ENCODE data around the gene PEPD. TPM values are rescaled to one million over a fixed set of nuclear protein-coding genes. Genes with fewer than 3 reads are reported as not detected.
"Not testable (repeated sequence)": the region's sequence is repeated elsewhere in the genome, so short reads cannot be mapped to it uniquely, and the experiment has no call there.

PEPD gene
- total RNA-seq, 1 donor from 2014 or later = 24.0 TPM

- H3K27ac ChIP-seq (ENCODE audit: low read depth, low read length) = no peak overlapping the region
- H3K4me1 ChIP-seq (ENCODE audit: control insufficient read depth in 3 of 3, insufficient read depth in 3 of 3, low read length in 3 of 3) = peaks cover 0 to 6% (median 5%) of the 10 kb centered on the region in 3 donors
- H3K9ac ChIP-seq (ENCODE audit: low read depth in 1 of 3, low read length in 3 of 3) = no peak overlapping the region
- H3K36me3 ChIP-seq (ENCODE audit: control insufficient read depth in 3 of 3, insufficient read depth in 3 of 3, low read length in 3 of 3) = no peaks in the 10 kb centered on the region
- no peak overlapping the region for H3K4me3 ChIP-seq (ENCODE audit: low read length in 3 of 3)
- peaks cover 12 to 43% (median 29%) of the 10 kb centered on the region in 3 donors for H3K27me3 ChIP-seq (ENCODE audit: control insufficient read depth in 3 of 3, insufficient read depth in 3 of 3, low read length in 3 of 3)
- H3K9me3 ChIP-seq (ENCODE audit: control insufficient read depth in 3 of 3, low read length in 3 of 3) = no peaks in the 10 kb centered on the region
Observed at GRCh38 chr19:33557720-33558119, 36.1 kb upstream of the PEPD start.

GRCh38 chr19:33557196-33557595, 35.6 kb upstream of the PEPD start:
- Histone ChIP-seq H3K27me3 (ENCODE audit: control insufficient read depth in 3 of 3, insufficient read depth in 3 of 3, low read length in 3 of 3) (peaks cover 12 to 41% (median 25%) of the 10 kb centered on the region in 3 donors), H3K9me3 (ENCODE audit: control insufficient read depth in 3 of 3, low read length in 3 of 3) (no peaks in the 10 kb centered on the region), H3K27ac (ENCODE audit: low read depth, low read length) (no peak overlapping the region), H3K9ac (ENCODE audit: low read depth in 1 of 3, low read length in 3 of 3) (no peak overlapping the region), H3K4me3 (ENCODE audit: low read length in 3 of 3) (no peak overlapping the region), H3K36me3 (ENCODE audit: control insufficient read depth in 3 of 3, insufficient read depth in 3 of 3, low read length in 3 of 3) (no peaks in the 10 kb centered on the region), H3K4me1 (ENCODE audit: control insufficient read depth in 3 of 3, insufficient read depth in 3 of 3, low read length in 3 of 3) (peaks cover 0 to 6% (median 5%) of the 10 kb centered on the region in 3 donors)

GRCh38 chr19:33556261-33556660, 34.7 kb upstream of the PEPD start:
- Histone ChIP-seq H3K4me1 (ENCODE audit: control insufficient read depth in 3 of 3, insufficient read depth in 3 of 3, low read length in 3 of 3) (peaks cover 0 to 6% (median 5%) of the 10 kb centered on the region in 3 donors), H3K27ac (ENCODE audit: low read depth, low read length) (no peak overlapping the region), H3K4me3 (ENCODE audit: low read length in 3 of 3) (no peak overlapping the region), H3K36me3 (ENCODE audit: control insufficient read depth in 3 of 3, insufficient read depth in 3 of 3, low read length in 3 of 3) (no peaks in the 10 kb centered on the region), H3K9me3 (ENCODE audit: control insufficient read depth in 3 of 3, low read length in 3 of 3) (no peaks in the 10 kb centered on the region), H3K27me3 (ENCODE audit: control insufficient read depth in 3 of 3, insufficient read depth in 3 of 3, low read length in 3 of 3) (peaks cover 12 to 40% (median 24%) of the 10 kb centered on the region in 3 donors), H3K9ac (ENCODE audit: low read depth in 1 of 3, low read length in 3 of 3) (no peak overlapping the region)

- H3K36me3 ChIP-seq (ENCODE audit: control insufficient read depth in 3 of 3, insufficient read depth in 3 of 3, low read length in 3 of 3); H3K9me3 ChIP-seq (ENCODE audit: control insufficient read depth in 3 of 3, low read length in 3 of 3); H3K27ac ChIP-seq (ENCODE audit: low read depth, low read length); H3K4me1 ChIP-seq (ENCODE audit: control insufficient read depth in 3 of 3, insufficient read depth in 3 of 3, low read length in 3 of 3); H3K4me3 ChIP-seq (ENCODE audit: low read length in 3 of 3); H3K9ac ChIP-seq (ENCODE audit: low read depth in 1 of 3, low read length in 3 of 3): not testable (repeated sequence)
- peaks cover 9 to 37% (median 25%) of the 10 kb centered on the region in 3 donors for H3K27me3 ChIP-seq (ENCODE audit: control insufficient read depth in 3 of 3, insufficient read depth in 3 of 3, low read length in 3 of 3)
Observed at GRCh38 chr19:33555726-33556125, 34.1 kb upstream of the PEPD start.

GRCh38 chr19:33554821-33555220, 33.2 kb upstream of the PEPD start:
- Histone ChIP-seq H3K9ac (ENCODE audit: low read depth in 1 of 3, low read length in 3 of 3) (no peak overlapping the region), H3K4me3 (ENCODE audit: low read length in 3 of 3) (no peak overlapping the region), H3K36me3 (ENCODE audit: control insufficient read depth in 3 of 3, insufficient read depth in 3 of 3, low read length in 3 of 3) (no peaks in the 10 kb centered on the region), H3K27ac (ENCODE audit: low read depth, low read length) (no peak overlapping the region), H3K4me1 (ENCODE audit: control insufficient read depth in 3 of 3, insufficient read depth in 3 of 3, low read length in 3 of 3) (peaks cover 0 to 6% (median 5%) of the 10 kb centered on the region in 3 donors), H3K27me3 (ENCODE audit: control insufficient read depth in 3 of 3, insufficient read depth in 3 of 3, low read length in 3 of 3) (peaks cover 9 to 30% (median 19%) of the 10 kb centered on the region in 3 donors), H3K9me3 (ENCODE audit: control insufficient read depth in 3 of 3, low read length in 3 of 3) (no peaks in the 10 kb centered on the region)

- peaks cover 0 to 6% (median 5%) of the 10 kb centered on the region in 3 donors for H3K4me1 ChIP-seq (ENCODE audit: control insufficient read depth in 3 of 3, insufficient read depth in 3 of 3, low read length in 3 of 3)
- H3K9ac ChIP-seq (ENCODE audit: low read depth in 1 of 3, low read length in 3 of 3) = no peak overlapping the region
- H3K27ac ChIP-seq (ENCODE audit: low read depth, low read length) = no peak overlapping the region
- H3K9me3 ChIP-seq (ENCODE audit: control insufficient read depth in 3 of 3, low read length in 3 of 3) = no peaks in the 10 kb centered on the region
- no peaks in the 10 kb centered on the region for H3K36me3 ChIP-seq (ENCODE audit: control insufficient read depth in 3 of 3, insufficient read depth in 3 of 3, low read length in 3 of 3)
- H3K27me3 ChIP-seq (ENCODE audit: control insufficient read depth in 3 of 3, insufficient read depth in 3 of 3, low read length in 3 of 3) = peaks cover 9 to 27% (median 18%) of the 10 kb centered on the region in 3 donors
- H3K4me3 ChIP-seq (ENCODE audit: low read length in 3 of 3) = no peak overlapping the region
Observed at GRCh38 chr19:33554391-33554790, 32.8 kb upstream of the PEPD start.

GRCh38 chr19:33553530-33554310, 32.1 kb upstream of the PEPD start:
- Histone ChIP-seq H3K4me3 (ENCODE audit: low read length in 3 of 3) (no peak overlapping the region), H3K4me1 (ENCODE audit: control insufficient read depth in 3 of 3, insufficient read depth in 3 of 3, low read length in 3 of 3) (peaks cover 0 to 6% (median 5%) of the 10 kb centered on the region in 3 donors), H3K36me3 (ENCODE audit: control insufficient read depth in 3 of 3, insufficient read depth in 3 of 3, low read length in 3 of 3) (no peaks in the 10 kb centered on the region), H3K9me3 (ENCODE audit: control insufficient read depth in 3 of 3, low read length in 3 of 3) (no peaks in the 10 kb centered on the region), H3K27me3 (ENCODE audit: control insufficient read depth in 3 of 3, insufficient read depth in 3 of 3, low read length in 3 of 3) (peaks cover 9 to 20% (median 20%) of the 10 kb centered on the region in 3 donors), H3K9ac (ENCODE audit: low read depth in 1 of 3, low read length in 3 of 3) (no peak overlapping the region), H3K27ac (ENCODE audit: low read depth, low read length) (no peak overlapping the region)

GRCh38 chr19:33552928-33553279, 31.3 kb upstream of the PEPD start:
- no peak overlapping the region for H3K9ac ChIP-seq (ENCODE audit: low read depth in 1 of 3, low read length in 3 of 3)
- no peaks in the 10 kb centered on the region for H3K9me3 ChIP-seq (ENCODE audit: control insufficient read depth in 3 of 3, low read length in 3 of 3)
- H3K4me1 ChIP-seq (ENCODE audit: control insufficient read depth in 3 of 3, insufficient read depth in 3 of 3, low read length in 3 of 3) = peaks cover 0 to 5% (median 3%) of the 10 kb centered on the region in 3 donors
- no peak overlapping the region for H3K4me3 ChIP-seq (ENCODE audit: low read length in 3 of 3)
- H3K27me3 ChIP-seq (ENCODE audit: control insufficient read depth in 3 of 3, insufficient read depth in 3 of 3, low read length in 3 of 3) = peaks cover 7 to 20% (median 13%) of the 10 kb centered on the region in 3 donors
- H3K27ac ChIP-seq (ENCODE audit: low read depth, low read length) = no peak overlapping the region
- H3K36me3 ChIP-seq (ENCODE audit: control insufficient read depth in 3 of 3, insufficient read depth in 3 of 3, low read length in 3 of 3) = no peaks in the 10 kb centered on the region

- peaks cover 6 to 20% (median 12%) of the 10 kb centered on the region in 3 donors for H3K27me3 ChIP-seq (ENCODE audit: control insufficient read depth in 3 of 3, insufficient read depth in 3 of 3, low read length in 3 of 3)
- H3K27ac ChIP-seq (ENCODE audit: low read depth, low read length) = no peak overlapping the region
- no peaks in the 10 kb centered on the region for H3K4me1 ChIP-seq (ENCODE audit: control insufficient read depth in 3 of 3, insufficient read depth in 3 of 3, low read length in 3 of 3)
- no peak overlapping the region for H3K9ac ChIP-seq (ENCODE audit: low read depth in 1 of 3, low read length in 3 of 3)
- no peaks in the 10 kb centered on the region for H3K9me3 ChIP-seq (ENCODE audit: control insufficient read depth in 3 of 3, low read length in 3 of 3)
- H3K4me3 ChIP-seq (ENCODE audit: low read length in 3 of 3) = no peak overlapping the region
- H3K36me3 ChIP-seq (ENCODE audit: control insufficient read depth in 3 of 3, insufficient read depth in 3 of 3, low read length in 3 of 3) = no peaks in the 10 kb centered on the region
Observed at GRCh38 chr19:33552191-33552927, 30.8 kb upstream of the PEPD start.

GRCh38 chr19:33551676-33552075, 30.1 kb upstream of the PEPD start:
- Histone ChIP-seq H3K4me1 (ENCODE audit: control insufficient read depth in 3 of 3, insufficient read depth in 3 of 3, low read length in 3 of 3) (no peaks in the 10 kb centered on the region), H3K27ac (ENCODE audit: low read depth, low read length) (no peak overlapping the region), H3K9ac (ENCODE audit: low read depth in 1 of 3, low read length in 3 of 3) (no peak overlapping the region), H3K36me3 (ENCODE audit: control insufficient read depth in 3 of 3, insufficient read depth in 3 of 3, low read length in 3 of 3) (no peaks in the 10 kb centered on the region), H3K4me3 (ENCODE audit: low read length in 3 of 3) (no peak overlapping the region), H3K27me3 (ENCODE audit: control insufficient read depth in 3 of 3, insufficient read depth in 3 of 3, low read length in 3 of 3) (peaks cover 6 to 20% (median 12%) of the 10 kb centered on the region in 3 donors), H3K9me3 (ENCODE audit: control insufficient read depth in 3 of 3, low read length in 3 of 3) (no peaks in the 10 kb centered on the region)
